ENCODE results near the gene AAK1.

Gene AAK1

DNA sequence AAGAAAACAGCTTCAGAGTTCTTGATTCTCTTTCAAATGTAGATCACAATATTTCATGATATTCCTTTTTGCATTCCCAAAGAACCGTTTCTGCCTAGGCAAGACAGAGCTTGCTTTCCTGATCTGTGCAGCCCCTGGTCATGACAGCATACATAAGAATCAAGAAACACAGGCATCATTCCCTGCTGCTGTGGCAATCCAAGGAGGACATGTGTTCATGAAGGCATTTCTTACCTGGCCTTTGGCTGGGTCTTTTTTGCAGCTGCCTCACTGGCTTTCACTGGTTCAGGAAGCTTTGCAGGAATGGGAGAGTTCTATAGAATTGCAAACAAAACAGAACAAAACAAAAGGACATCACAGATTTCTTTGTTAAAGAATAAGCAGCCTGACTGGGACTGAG, 118.7 kb downstream of the AAK1 start:
- no peak for DNase-seq

DNA sequence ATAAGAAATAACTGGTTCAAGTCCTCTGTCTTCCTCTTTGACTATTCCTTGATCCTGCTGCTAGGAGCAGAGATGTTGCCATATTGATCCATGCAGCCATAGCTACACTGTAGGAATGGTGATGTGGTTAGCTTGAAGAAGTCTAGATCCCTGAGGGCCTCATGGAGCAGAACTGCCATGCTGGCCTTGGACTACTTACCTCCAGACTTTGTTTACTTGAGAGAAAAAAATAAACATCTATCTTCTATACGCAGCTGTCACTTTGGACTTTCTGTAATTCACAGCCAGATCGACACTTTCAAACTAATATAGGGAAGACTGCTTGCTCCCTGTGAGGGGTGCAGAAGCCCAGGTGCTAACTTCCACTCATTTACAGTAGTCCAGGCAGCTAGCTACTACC, 121.8 kb downstream of the AAK1 start:
- DNase-seq: no peak

- no peak for DNase-seq
These were observed 124.7 kb downstream of the AAK1 start for GRCh38 chr2:69518841-69519240.

- no peak for DNase-seq
These were observed 126.1 kb downstream of the AAK1 start for GRCh38 chr2:69517410-69517809.

DNA sequence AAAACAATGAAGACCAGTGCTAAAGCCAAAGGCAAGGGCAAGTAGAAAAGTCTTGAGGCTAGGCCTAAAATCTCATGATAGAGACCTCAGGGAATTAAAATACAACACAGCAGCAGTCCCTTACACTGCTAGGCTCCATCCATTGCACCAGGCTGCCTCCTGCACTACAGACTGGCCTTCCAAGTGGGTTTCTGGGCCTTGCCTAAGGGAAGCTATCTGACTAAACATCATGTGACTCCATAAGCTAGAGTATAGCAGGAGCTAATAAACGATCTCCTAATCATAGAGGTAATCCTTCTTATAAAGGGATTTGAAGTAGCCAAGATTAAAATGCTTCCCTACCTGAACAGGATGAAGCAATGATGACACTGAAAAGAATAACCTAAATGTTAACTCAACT, 128.7 kb downstream of the AAK1 start:
- DNase-seq: no peak

- no peak for DNase-seq
These were observed 129.1 kb downstream of the AAK1 start for GRCh38 chr2:69514406-69514805.

DNA sequence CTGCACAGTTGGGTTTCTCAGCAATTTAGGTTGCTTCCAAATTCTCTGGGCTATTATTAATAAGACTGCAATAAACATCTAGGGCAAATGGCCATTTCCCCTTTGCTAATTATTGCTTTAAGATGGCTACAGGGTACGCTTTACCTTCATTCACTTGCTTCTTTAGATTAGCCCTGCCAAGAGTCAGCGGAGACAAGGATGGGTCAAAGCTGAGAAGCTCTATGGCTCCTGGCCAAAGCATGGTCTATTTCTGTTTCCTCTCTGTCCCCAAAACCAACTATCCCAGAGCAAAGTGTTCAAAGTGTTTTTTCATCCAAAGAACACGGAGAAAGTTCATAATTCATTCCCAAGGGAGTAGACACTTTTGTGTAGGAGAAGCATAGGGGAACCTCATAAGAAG, 131.1 kb downstream of the AAK1 start:
- no peak for DNase-seq

DNA sequence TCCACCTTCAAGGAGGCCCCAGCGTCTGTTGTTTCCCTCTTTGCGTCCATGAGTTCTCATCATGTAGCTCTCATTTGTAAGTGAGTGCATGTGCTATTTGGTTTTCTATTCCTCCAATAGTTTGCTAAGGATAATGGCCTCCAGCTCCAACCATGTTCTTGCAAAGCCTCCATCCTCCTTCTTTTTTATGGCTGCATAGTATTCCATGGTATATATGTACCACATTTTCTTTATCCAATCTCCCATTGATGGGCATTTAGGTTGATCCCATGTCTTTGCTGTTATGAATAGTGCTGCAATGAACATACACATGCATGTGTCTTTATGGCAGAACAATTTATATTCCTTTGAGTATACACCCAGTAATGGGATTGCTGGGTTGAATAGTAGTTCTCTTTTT, 133.3 kb downstream of the AAK1 start:
- no peak for DNase-seq

- DNase-seq: no peak
These were observed 133.8 kb downstream of the AAK1 start for GRCh38 chr2:69509750-69510140.

DNA sequence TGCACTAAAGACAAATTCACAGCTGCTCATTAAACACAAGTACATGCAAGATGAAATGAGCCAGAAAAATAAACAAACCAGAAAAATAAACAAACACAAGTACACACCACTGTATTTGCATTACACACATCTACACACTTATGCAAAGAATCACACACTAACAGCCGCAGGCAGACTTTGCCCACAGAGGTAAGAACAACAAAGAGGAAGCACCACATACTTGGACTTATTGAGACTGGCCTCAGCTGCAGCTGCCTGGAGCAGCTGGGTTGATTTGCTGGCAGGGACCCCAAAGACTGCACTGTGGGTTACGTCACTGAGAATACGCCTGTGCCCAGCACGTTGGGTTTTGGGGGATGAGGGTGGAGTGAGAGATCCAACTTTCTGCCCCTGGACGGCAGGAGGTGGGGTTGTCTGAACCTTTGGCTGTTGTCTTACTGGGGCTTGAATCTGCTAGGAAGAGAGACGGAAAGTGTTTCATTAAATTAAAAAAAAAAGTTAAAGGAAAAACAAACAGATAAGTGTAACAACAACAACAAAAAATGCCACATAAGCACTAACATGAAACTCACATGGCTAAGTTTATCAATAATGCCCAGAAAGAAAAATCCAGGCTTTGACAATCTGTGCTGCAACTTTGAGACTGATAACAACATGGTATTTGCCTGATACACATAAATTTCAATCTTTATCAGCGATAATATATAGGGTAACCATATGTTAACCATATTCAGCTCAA, 134.4 kb downstream of the AAK1 start:
- no peak for DNase-seq

DNA sequence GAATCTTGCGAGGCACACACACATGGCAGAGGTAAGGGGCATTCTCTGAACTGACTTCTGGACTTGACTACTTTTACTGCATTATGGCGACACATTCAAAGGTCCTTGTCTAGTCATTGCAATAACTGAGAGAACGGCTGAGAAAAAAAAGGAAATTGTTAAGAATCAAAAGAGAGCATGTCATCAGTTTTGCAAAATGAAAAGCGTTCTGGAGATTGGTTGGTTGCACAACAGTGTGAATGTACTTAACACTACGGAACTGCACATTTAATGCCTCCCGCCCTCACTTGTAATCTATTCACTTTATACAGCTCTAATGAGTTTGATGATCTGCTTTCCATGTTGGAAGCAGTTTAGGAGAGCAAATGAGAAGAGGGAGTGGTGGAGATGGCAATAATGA, 137.8 kb downstream of the AAK1 start:
- DNase-seq: no peak

DNA sequence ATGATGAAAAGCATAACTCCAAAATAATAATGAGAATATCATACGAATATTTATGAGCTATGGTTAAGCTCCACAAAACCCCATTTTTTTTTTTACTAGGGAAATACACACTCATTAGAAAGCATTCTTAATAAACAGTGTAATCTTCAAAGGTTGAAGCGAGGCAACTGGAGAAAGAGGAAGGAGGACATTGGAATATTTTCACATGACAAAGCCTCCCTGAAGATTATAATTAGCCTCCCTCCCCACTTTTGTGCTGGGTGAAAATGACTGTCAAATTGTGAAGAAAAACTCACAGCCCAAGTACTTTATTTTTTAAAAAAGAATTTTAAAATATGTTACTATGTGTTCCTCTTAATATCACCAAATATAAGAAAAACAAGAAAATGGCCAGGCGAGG, 142.2 kb downstream of the AAK1 start:
- no peak for DNase-seq

- no peak for DNase-seq
These were observed 143.6 kb downstream of the AAK1 start for GRCh38 chr2:69499966-69500365.

- DNase-seq: no peak
These were observed 144.3 kb downstream of the AAK1 start for GRCh38 chr2:69499242-69499641.

- DNase-seq: no peak
These were observed 147.7 kb downstream of the AAK1 start for GRCh38 chr2:69495861-69496260.

- DNase-seq: no peak
These were observed 148.5 kb downstream of the AAK1 start for GRCh38 chr2:69495008-69495407.

DNA sequence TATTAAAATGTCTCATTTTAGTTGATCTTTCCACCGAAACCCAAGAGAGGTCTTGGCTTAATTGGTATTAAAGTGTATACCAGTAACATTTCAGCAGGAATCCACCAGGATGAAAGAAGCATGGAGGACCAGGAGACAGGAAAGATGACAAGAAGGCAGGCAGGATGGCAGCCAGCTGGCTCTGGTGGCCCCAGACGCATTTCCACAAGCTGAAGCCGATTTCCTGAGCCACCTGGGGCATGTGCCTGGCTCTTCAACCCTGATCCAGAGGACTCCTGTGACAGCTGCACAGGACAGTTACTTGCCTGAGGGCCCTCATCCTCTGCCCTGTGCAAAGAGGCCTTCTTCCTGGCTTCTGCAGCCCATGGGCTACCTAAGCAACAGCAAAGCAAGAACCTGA, 149.4 kb downstream of the AAK1 start:
- no peak for DNase-seq

DNA sequence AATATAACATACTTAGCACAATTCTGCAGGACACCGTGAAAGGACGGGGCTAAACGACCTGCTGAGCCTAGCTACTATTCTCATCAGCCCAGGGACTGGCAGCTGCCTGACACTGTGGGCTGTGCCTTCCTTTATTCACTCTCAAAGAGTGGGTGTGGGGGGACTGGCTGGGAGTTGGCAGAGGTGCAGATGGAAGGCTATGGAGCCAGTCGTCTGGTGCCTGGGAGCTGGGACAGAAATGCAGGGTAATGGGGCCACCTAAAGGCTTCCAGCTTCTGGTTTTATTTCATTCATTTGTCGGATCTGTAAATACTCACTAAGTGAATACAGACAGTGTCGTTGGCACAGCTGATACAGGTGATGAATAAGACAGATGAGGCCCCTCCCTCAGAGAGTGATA, 150.3 kb downstream of the AAK1 start:
- peak; percentile 76 for DNase-seq

DNA sequence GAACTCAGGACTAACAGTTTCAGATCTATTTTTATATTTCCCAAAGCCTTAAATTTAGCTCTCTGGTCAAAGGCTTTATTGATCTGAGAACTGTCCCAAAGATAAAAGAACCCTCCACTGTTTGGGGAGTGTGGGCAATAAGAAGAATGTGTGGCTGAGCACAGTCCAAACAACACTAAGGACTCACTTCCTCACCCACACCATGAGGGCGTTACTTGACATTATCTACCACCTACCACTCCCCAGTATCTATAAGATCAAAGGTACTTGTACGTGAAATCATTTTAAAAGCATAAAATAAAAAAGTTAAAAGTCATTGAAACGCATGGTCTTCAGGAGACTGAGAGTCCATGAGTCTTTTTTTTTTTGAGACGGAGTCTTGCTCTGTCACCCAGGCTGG, 151.7 kb downstream of the AAK1 start:
- no peak for DNase-seq

- no peak for DNase-seq
These were observed 153.1 kb downstream of the AAK1 start for GRCh38 chr2:69490486-69490885.

DNA sequence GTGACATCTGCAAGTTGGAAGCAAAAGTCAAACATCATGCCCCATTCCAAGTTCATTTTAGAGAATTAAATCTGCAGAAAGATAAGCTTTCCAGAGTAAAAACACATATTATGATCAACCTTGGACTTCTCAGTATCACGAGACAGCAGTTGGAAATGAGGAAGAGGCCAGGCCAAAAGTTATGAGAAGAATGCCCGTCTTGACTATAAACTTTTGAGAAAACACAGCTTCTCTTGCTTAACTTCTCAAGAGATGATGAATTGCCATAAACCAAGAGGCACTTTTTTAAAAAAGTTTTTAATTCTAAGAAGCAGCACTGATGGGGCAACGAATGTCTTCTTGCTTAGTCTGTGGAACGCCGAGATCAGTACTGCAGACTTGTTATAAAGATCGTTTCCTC, 153.7 kb downstream of the AAK1 start:
- DNase-seq: no peak

DNA sequence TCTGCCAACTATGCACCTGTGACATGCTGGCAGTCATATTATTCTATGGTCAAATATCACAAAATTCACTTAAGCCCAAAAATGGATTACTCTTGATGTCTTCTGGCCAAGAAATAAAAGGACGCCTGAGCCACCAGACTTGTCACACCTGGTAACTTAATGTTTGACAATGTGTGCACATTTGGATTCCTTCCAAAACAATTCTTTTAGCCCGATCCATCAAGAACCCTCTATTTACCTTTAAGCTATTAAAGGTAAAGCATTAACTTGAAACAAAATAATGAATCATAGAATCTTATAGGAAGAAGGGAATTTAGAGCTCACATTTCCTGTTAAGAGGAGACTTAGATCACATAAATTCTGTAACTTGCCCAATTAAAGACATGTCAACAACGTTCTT, 159.8 kb downstream of the AAK1 start:
- DNase-seq: peak; percentile 66

DNA sequence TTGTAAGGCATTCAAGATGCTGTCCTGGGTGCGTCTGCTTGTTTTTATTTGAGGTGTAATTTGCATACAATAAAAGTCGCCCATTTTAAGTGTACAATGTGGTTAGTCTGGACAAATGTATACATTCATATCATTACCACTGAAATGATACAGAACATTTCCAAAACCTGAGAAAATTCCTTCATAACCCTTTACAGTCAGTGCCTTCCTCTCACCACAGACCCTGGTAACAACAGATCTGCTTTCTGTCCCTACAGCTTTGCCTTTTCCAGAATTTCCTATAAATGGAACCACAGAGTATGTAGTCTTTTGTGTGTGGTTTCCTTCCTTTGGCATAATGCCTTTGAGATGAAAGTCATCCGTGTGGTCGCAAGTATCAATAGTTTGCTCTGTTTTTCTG, 160.5 kb downstream of the AAK1 start:
- DNase-seq: no peak

DNA sequence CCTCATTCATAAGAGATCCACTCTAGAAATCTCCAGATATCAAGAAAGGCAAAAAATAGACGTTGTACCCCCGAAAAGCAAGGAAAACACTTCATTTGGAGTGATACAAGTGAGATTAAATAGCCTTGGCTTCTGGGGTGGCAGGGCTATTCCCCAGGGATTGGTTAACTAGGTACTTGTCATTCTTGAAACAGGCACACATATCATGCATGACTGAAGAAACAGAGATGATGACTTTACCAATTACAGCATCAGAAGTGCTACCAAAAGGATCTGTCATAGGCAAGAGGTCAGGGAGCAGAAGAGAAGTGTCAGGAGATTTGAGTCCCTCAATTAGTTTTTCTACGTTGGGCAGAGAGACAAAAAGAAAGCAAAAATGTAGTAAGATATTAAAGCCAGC, 161.1 kb downstream of the AAK1 start:
- DNase-seq: peak; percentile 17

DNA sequence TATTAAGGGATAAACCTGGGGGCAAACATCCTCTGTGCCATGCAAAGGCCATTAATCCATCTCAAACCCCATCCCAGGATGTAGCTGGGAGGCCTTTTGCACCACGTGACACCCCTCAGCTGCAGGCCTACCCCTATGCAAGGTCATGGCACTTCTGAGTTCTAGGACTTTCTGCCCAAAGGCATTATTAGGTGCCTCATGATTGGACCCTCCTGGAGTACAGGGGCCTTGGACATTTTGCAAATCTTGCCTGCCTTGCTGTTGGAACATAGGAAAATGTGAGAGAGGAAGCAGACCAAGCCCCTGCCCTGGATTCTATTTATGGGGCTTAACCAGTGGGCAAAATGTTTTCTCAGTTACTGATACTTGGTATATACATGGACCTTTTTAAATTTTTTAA, 162.1 kb downstream of the AAK1 start:
- no peak for DNase-seq

- no peak for DNase-seq
These were observed 165.9 kb downstream of the AAK1 start for GRCh38 chr2:69477627-69478026.
